Adrenal gland (tissue), 12 donors: ENCODE measurements around the gene GALT. TPM values are rescaled to one million over a fixed set of nuclear protein-coding genes. Genes with fewer than 3 reads are reported as not detected.

Experiments
- DNase-seq, 7 donors: peaks; one replicate each; pipeline ENCODE4 v3.0.0-alpha.2; 2019 to 2020
- H3K27ac ChIP-seq, 5 donors: fragments of 200-600 bp; sonication (generic) in 4 of 5; 1 replicate in 3 of 5; 2 replicates in 2 of 5; pipeline versions ENCODE4 v1.5.1 to v1.8.0; 2016 to 2020; ENCODE audit warnings: mild to moderate bottlenecking in 1 of 5
- H3K27me3 ChIP-seq: fragments of 200-600 bp; 2 replicates; pipeline ENCODE4 v1.8.0; 2021
- H3K36me3 ChIP-seq, 2 donors: fragments of 200-600 bp; replicated peaks in 1 of 2; 1 replicate in 1 of 2; 2 replicates in 1 of 2; pipeline versions ENCODE4 v1.5.1 to v1.8.0; 2018 to 2022
- H3K4me1 ChIP-seq, 2 donors: fragments of 200-600 bp; replicated peaks in 1 of 2; 1 replicate in 1 of 2; 2 replicates in 1 of 2; pipeline versions ENCODE4 v1.5.1 to v1.8.0; 2018 to 2021
- H3K4me3 ChIP-seq, 4 donors: fragments of 200-600 bp; sonication (generic) in 3 of 4; one replicate each; pipeline ENCODE4 v1.5.1; 2016 to 2018
- H3K9me3 ChIP-seq, 3 donors: fragments of 200-600 bp; sonication (generic) in 1 of 3; replicated peaks in 1 of 3; 1 replicate in 2 of 3; 2 replicates in 1 of 3; pipeline versions ENCODE4 v1.5.1 to v1.8.0; 2016 to 2021
- CTCF ChIP-seq, 6 experiments: fragments of 450-650 bp in 4 of 6; fragments of 200-600 bp in 2 of 6; sonication (generic) in 1 of 6; IDR thresholded peaks; 1 replicate in 5 of 6; 2 replicates in 1 of 6; pipeline versions ENCODE4 v1.5.1 to v1.8.0; 2016 to 2021; ENCODE audit warnings: antibody characterized with exemption in 6 of 6, mild to moderate bottlenecking in 2 of 6, moderate library complexity in 1 of 6
- POLR2A ChIP-seq, 2 donors: fragments of 450-650 bp; IDR thresholded peaks; one replicate each; pipeline ENCODE4 v1.6.1; 2017; ENCODE audit warnings: antibody characterized with exemption in 2 of 2, mild to moderate bottlenecking in 2 of 2, moderate library complexity in 1 of 2
- WGBS, 4 donors: extraction: QIAGEN DNeasy Blood & Tissue Kit in 2 of 4; methylation state at CpG; one replicate each; pipeline versions ENCODE4 v1.1.5 to v1.1.7; 2013 to 2017; 5-methylcytosine and 5-hydroxymethylcytosine counted together
- intact Hi-C, 2 donors: fragments of 100-400 bp; cut with DNase I; formaldehyde crosslinking; loops; one replicate each; pipeline versions ENCODE4 v1.14.1 to v1.15.0; 2022 to 2023
- polyA plus RNA-seq, 3 donors: library from polyadenylated mRNA; stranded (reverse); fragments of 200-250 nt in 2 of 3; fragments of 350-450 nt in 1 of 3; fragmentation: Illumina TruSeq in 1 of 3; extraction: RNeasy Lipid Tissue Mini Kit (QIAGEN cat#74804) in 1 of 3; gene quantifications; one replicate each; pipeline ENCODE4 v1.2.3, GENCODE V29; 2013 to 2014
- total RNA-seq, 9 donors: library from RNA; depleted of rRNA in 4 of 9; stranded (reverse); fragments of >200 nt in 4 of 9; fragments of 120-200 nt in 1 of 9; fragmentation: NEBNext Ultra II Directional in 1 of 9; extraction: Animal tissue kit (Norgen Biotek cat#: 25700) in 1 of 9; gene quantifications; one replicate each; pipeline versions ENCODE4 v1.1.0 to v1.2.4, GENCODE V29; 2013 to 2023
- donor health status: healthy with polysubstance abuse.
- donor health status: Bipolar disorder and iron deficiency.
- donor health status: DM: yes; HTN: yes; CAD: no.
- donor health status: DM: no; HTN: no; CAD: no.
- donor health status: DM: no; HTN: no; CAD: no.
- donor health status: DM: yes; HTN: yes; CAD: no.

GALT gene
- total and polyA plus RNA-seq, 12 donors: 37.5 to 147 (median 87.6) TPM

- no peak for TF ChIP-seq CTCF (IDR thresholded peaks at IDR 0.05)
- TF ChIP-seq POLR2A (IDR thresholded peaks at IDR 0.05): no peak
- 95 to 100% (median 99%) methylated on average over 1 of the region's 1 CpG for WGBS, 4 donors
- H3K27me3 ChIP-seq: no peaks in the 10 kb centered on the region
- peaks cover 20 to 23% of the 10 kb centered on the region in 2 donors for H3K4me1 ChIP-seq
- no peak overlapping the region for H3K27ac ChIP-seq
- no peaks in the 10 kb centered on the region for H3K9me3 ChIP-seq
- H3K4me3 ChIP-seq: no peak overlapping the region
- intact Hi-C loops: no loop called here
- no peaks in the 10 kb centered on the region for H3K36me3 ChIP-seq
- no peak for DNase-seq
These were observed 3.8 kb upstream of the GALT start for GRCh38 chr9:34642679-34643078.

GRCh38 chr9:34644766-34645314, 1.6 kb upstream of the GALT start:
- H3K27me3 ChIP-seq: no peaks in the 10 kb centered on the region
- no peak overlapping the region for H3K4me3 ChIP-seq
- peak overlapping the region in 1 of 5 donors; percentile 66 for H3K27ac ChIP-seq
- peaks cover 18% of the 10 kb centered on the region in 2 donors for H3K4me1 ChIP-seq
- peaks cover 0 to 17% of the 10 kb centered on the region in 2 donors for H3K36me3 ChIP-seq
- H3K9me3 ChIP-seq: no peaks in the 10 kb centered on the region
- TF ChIP-seq POLR2A (IDR thresholded peaks at IDR 0.05) (no peak), CTCF (IDR thresholded peaks at IDR 0.05) (no peak)
- intact Hi-C loops: no loop called here
- DNase-seq: peak in 1 of 7 donors; percentile 46

- TF ChIP-seq POLR2A (IDR thresholded peaks at IDR 0.05): no peak
- no peak for TF ChIP-seq CTCF (IDR thresholded peaks at IDR 0.05)
- Histone ChIP-seq H3K27me3 (no peaks in the 10 kb centered on the region), H3K4me3 (peak overlapping the region; percentile 18 to 79 (median 56)), H3K27ac (peak overlapping the region; percentile 69 to 96 (median 84)), H3K36me3 (peaks cover 0 to 26% of the 10 kb centered on the region in 2 donors), H3K9me3 (no peaks in the 10 kb centered on the region), H3K4me1 (peaks cover 30 to 34% of the 10 kb centered on the region in 2 donors)
- WGBS, 4 donors: 0 to 1% (median 0%) methylated on average over 1 to 8 of the region's 8 CpGs
- intact Hi-C loops: no loop called here
- DNase-seq: no peak
These were observed 569 bp downstream of the GALT start for GRCh38 chr9:34647084-34647403.

- Histone ChIP-seq H3K4me3 (peak overlapping the region in 3 of 4 donors; percentile 37 to 79 (median 74)), H3K27ac (peak overlapping the region in 2 of 5 donors; percentile 92 to 96), H3K27me3 (no peaks in the 10 kb centered on the region), H3K36me3 (peaks cover 0 to 26% of the 10 kb centered on the region in 2 donors), H3K9me3 (no peaks in the 10 kb centered on the region), H3K4me1 (peaks cover 36 to 39% of the 10 kb centered on the region in 2 donors)
- peak in 2 of 7 donors; percentile 44 to 64 for DNase-seq
- WGBS, 4 donors: 34 to 66% (median 36%) methylated on average over 4 to 10 of the region's 10 CpGs
- intact Hi-C loops: no loop called here
- no peak for TF ChIP-seq POLR2A (IDR thresholded peaks at IDR 0.05)
- TF ChIP-seq CTCF (IDR thresholded peaks at IDR 0.05): no peak
These were observed 1.2 kb downstream of the GALT start for GRCh38 chr9:34647651-34648050.
